Measurements from ENCODE around the gene OSGEP. TPM values are rescaled to one million over a fixed set of nuclear protein-coding genes. Genes with fewer than 3 reads are reported as not detected.

OSGEP gene
- total and polyA plus RNA-seq, 7 donors: 21.0 to 65.6 (median 41.3) TPM

DNA sequence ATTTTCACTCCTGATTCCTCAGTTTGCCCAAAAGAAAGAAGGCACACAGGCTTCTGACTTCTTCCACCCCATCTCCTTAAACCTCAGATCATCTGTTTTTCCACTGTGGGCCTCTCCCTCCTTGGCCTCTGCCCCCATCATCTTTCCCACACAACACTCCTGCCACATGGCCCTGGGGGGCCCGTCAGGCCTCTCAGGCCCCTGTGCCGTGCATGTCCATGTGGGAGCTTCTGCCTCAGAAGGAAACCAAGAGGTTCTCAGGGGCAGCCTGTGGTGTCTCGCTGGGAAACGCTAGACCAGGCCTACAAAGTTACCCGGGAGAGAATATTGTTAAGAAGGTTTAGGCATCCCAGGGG, 26.6 kb downstream of the OSGEP start:
- TF ChIP-seq, protein P1, sequence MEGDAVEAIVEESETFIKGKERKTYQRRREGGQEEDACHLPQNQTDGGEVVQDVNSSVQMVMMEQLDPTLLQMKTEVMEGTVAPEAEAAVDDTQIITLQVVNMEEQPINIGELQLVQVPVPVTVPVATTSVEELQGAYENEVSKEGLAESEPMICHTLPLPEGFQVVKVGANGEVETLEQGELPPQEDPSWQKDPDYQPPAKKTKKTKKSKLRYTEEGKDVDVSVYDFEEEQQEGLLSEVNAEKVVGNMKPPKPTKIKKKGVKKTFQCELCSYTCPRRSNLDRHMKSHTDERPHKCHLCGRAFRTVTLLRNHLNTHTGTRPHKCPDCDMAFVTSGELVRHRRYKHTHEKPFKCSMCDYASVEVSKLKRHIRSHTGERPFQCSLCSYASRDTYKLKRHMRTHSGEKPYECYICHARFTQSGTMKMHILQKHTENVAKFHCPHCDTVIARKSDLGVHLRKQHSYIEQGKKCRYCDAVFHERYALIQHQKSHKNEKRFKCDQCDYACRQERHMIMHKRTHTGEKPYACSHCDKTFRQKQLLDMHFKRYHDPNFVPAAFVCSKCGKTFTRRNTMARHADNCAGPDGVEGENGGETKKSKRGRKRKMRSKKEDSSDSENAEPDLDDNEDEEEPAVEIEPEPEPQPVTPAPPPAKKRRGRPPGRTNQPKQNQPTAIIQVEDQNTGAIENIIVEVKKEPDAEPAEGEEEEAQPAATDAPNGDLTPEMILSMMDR (IDR thresholded peaks at IDR 0.05): no peak
- TF ChIP-seq EP300 (IDR thresholded peaks at IDR 0.05): no peak
- TF ChIP-seq POLR2AphosphoS5 (IDR thresholded peaks at IDR 0.05): no peak
- TF ChIP-seq POLR2A (IDR thresholded peaks at IDR 0.05): no peak
- Histone ChIP-seq H3K9me3 (no peaks in the 10 kb centered on the region), H3K4me1 (no peaks in the 10 kb centered on the region), H3K27ac (no peak overlapping the region), H3K27me3 (no peaks in the 10 kb centered on the region), H3K4me3 (no peak overlapping the region), H3K36me3 (no peaks in the 10 kb centered on the region)
- DNase-seq: no peak
- intact Hi-C loops (cut with DNase I): no loop called here
- WGBS, 2 donors: 55 to 85% methylated on average over 5 of the region's 5 CpGs

DNA sequence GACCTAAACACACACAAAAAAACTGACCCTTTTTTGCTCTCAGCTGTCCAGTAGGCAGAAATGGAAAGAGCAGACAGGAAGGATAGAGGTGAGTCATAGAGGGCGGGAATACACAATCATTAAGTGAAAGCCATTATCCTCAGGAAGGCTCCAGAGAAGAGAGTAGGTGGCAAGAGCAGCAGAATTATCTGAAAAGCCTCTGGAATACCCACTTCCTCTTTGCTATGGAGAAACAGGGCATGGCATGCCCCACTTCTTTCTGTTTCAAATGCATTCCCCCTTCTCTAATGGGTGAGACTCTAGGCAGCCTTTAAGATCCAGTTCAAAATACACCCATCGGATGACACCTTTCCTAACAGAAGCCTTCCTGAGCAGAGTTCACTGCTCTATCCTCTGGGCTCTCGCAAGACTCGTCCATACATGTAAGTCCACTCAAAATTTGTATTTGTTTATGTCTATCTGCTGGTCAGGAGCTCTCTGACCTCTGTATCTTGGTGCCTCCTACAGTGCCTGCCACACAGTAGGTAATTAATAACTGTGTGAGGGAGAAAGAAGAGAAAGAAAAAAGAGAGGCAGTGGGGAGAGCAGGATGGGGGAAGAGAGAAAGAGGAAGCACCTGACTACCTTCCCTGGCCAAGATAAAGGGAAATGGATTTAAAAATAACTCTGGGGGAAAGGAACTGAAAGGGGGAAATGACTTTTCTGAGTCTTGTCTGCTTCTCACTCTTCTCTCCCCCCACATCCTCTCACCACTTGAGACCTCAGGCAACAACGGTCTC, 27.2 kb downstream of the OSGEP start:
- TF ChIP-seq POLR2AphosphoS5 (IDR thresholded peaks at IDR 0.05) (no peak), POLR2A (IDR thresholded peaks at IDR 0.05) (no peak), EP300 (IDR thresholded peaks at IDR 0.05) (no peak)
- TF ChIP-seq, protein P1 (IDR thresholded peaks at IDR 0.05): no peak
- WGBS, 2 donors: 40 to 59% methylated on average over 5 of the region's 5 CpGs
- Histone ChIP-seq H3K4me3 (no peak overlapping the region), H3K27me3 (no peaks in the 10 kb centered on the region), H3K4me1 (no peaks in the 10 kb centered on the region), H3K9me3 (no peaks in the 10 kb centered on the region), H3K36me3 (no peaks in the 10 kb centered on the region), H3K27ac (peak overlapping the region in 1 of 4 donors; percentile 4)
- no peak for DNase-seq
- intact Hi-C loops (cut with DNase I): no loop called here

DNA sequence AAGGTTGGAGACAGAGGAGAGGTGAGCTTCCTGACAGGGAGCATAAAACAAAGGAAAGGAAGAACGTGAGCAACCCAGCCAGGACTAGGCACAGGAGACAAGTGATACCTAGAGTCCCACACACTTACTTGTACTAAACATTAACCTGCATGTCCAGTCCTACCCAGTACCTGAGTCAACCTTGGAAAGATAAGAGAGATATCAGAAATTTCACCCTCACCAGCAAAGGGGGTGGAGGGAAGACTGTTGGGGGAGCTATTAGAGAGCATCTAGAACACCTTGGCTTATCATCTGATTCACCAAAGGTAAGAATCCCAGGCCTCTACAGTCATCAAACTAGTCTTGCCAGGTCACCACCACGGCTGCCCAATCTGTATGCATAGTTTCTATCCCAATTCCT, 29.8 kb downstream of the OSGEP start:
- Histone ChIP-seq H3K36me3 (no peaks in the 10 kb centered on the region), H3K27ac (no peak overlapping the region), H3K4me1 (no peaks in the 10 kb centered on the region), H3K9me3 (no peaks in the 10 kb centered on the region), H3K27me3 (no peaks in the 10 kb centered on the region), H3K4me3 (no peak overlapping the region)
- intact Hi-C loops (cut with DNase I): no loop called here
- DNase-seq: no peak
- 34 to 70% methylated on average over 2 of the region's 2 CpGs for WGBS, 2 donors
- TF ChIP-seq EP300 (IDR thresholded peaks at IDR 0.05): no peak
- TF ChIP-seq POLR2A (IDR thresholded peaks at IDR 0.05): no peak
- no peak for TF ChIP-seq POLR2AphosphoS5 (IDR thresholded peaks at IDR 0.05)
- TF ChIP-seq, protein P1 (IDR thresholded peaks at IDR 0.05): no peak

DNA sequence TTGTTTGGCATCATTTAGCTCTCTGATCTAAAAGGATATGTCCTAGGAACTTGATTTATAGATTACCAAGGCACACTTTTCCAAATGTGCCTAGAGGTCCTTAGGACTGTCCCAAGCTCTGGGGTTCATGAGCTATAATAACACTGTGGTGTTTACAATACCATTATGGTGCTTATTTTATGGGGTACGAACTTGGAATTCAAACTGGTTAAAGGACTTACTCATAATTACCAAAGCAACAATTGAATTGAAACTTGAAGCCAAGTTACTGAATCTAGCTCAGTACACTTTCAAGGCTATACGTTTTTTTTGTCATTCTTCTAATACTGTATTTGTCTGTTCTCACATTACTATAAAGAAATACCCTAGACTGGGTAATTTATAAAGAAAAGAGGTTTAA, 31.7 kb downstream of the OSGEP start:
- no peak overlapping the region for H3K4me3 ChIP-seq
- WGBS, 2 donors: 28 to 45% methylated on average over 2 of the region's 2 CpGs
- no peak for DNase-seq
- TF ChIP-seq, protein P1 (IDR thresholded peaks at IDR 0.05): no peak
- TF ChIP-seq EP300 (IDR thresholded peaks at IDR 0.05) (no peak), POLR2A (IDR thresholded peaks at IDR 0.05) (no peak), POLR2AphosphoS5 (IDR thresholded peaks at IDR 0.05) (no peak)
- no peak overlapping the region for H3K27ac ChIP-seq
- H3K27me3 ChIP-seq: no peaks in the 10 kb centered on the region
- H3K4me1 ChIP-seq: no peaks in the 10 kb centered on the region
- intact Hi-C loops (cut with DNase I): no loop called here
- H3K9me3 ChIP-seq: no peaks in the 10 kb centered on the region
- no peaks in the 10 kb centered on the region for H3K36me3 ChIP-seq

DNA sequence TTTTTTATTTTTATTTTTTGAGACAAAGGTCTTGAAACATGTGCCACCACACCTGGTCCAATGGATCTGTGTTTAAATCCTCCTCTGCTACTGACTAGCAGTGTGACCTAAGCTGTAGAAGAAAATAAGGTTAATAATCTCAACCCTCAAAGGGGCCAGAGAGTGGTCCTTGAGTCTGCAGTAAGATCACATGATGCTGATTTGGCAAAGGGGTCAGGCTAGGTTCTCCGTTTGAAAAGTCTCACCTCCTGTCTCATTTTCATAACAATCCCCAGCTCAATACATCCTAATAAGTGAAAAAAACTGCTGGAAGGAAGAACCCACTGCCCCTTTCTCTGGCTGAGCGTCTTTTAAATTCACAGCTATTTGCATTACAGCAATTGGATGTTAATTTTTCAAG, 33.3 kb downstream of the OSGEP start:
- Histone ChIP-seq H3K27ac (no peak overlapping the region), H3K9me3 (no peaks in the 10 kb centered on the region), H3K4me1 (no peaks in the 10 kb centered on the region), H3K4me3 (no peak overlapping the region), H3K27me3 (no peaks in the 10 kb centered on the region), H3K36me3 (no peaks in the 10 kb centered on the region)
- WGBS, 2 donors: 67 to 78% methylated on average over 2 of the region's 2 CpGs
- TF ChIP-seq POLR2AphosphoS5 (IDR thresholded peaks at IDR 0.05) (no peak), POLR2A (IDR thresholded peaks at IDR 0.05) (no peak), EP300 (IDR thresholded peaks at IDR 0.05) (no peak)
- TF ChIP-seq, protein P1 (IDR thresholded peaks at IDR 0.05): no peak
- intact Hi-C loops (cut with DNase I): no loop called here
- DNase-seq: no peak

Data from sigmoid colon (tissue), 7 donors.